Mesothelial cell of epicardium (in vitro differentiated cells): ENCODE results near the gene CCP110. TPM values are rescaled to one million over a fixed set of nuclear protein-coding genes. Genes with fewer than 3 reads are reported as not detected.

Experiments used
- DNase-seq, 2 experiments: peaks; one replicate each; pipeline ENCODE4 v3.0.0; 2021; ENCODE audit warnings: low spot score in 2 of 2; ENCODE audit not compliant: unreplicated experiment in 2 of 2
- H3K27ac Mint-ChIP-seq: 2 replicates; pipeline ENCODE4 v1.8.0; 2021; ENCODE audit warnings: mixed read lengths
- H3K27me3 Mint-ChIP-seq: 2 replicates; pipeline ENCODE4 v1.8.0; 2021; ENCODE audit warnings: low read depth, mixed read lengths
- H3K36me3 Mint-ChIP-seq: 2 replicates; pipeline ENCODE4 v1.8.0; 2021; ENCODE audit warnings: mixed read lengths
- H3K4me1 Mint-ChIP-seq: 2 replicates; pipeline ENCODE4 v1.8.0; 2021; ENCODE audit warnings: mixed read lengths
- H3K4me3 Mint-ChIP-seq: 2 replicates; pipeline ENCODE4 v1.8.0; 2021; ENCODE audit warnings: mild to moderate bottlenecking, moderate library complexity, mixed read lengths
- H3K9me3 Mint-ChIP-seq: 2 replicates; pipeline ENCODE4 v1.8.0; 2021; ENCODE audit warnings: mixed read lengths
- total RNA-seq: library from RNA; stranded (reverse); gene quantifications from 3 replicates; pipeline ENCODE4 v1.2.1, GENCODE V29; 2021
- TF ChIP-seq, protein P1 (sequence below): fragments of 200-600 bp; sonication (generic); IDR thresholded peaks from one replicate; pipeline ENCODE4 v1.5.0; 2021; ENCODE audit warnings: antibody characterized with exemption; ENCODE audit not compliant: unreplicated experiment

The CCP110 gene
- total RNA-seq, 1 donor from 2014 or later: 15.1 TPM

DNA sequence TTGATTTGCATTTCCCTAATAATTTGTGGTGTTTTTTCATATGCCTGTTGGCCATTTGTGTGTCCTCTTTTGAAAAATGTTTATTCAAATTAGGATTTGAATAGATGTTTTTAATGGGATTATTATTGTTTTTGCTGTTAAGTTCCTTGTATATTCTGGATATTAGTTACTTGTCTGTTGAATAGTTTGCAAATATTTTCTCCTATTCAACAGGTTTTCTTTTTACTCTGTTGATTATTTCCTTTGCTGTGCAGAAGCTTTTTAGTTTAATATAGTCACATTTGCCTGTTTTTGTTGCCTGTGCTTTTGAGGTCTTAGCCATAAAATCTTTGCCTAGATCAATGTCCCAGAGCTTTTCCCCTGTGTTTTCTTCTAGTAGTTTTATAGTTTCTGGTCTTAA lies 11.4 kb upstream of the CCP110 start:
- no peaks in the 10 kb centered on the region for H3K27me3 Mint-ChIP-seq
- no peaks in the 10 kb centered on the region for H3K4me1 Mint-ChIP-seq
- H3K27ac Mint-ChIP-seq: no peak overlapping the region
- H3K4me3 Mint-ChIP-seq: no peak overlapping the region
- H3K36me3 Mint-ChIP-seq: peaks cover 49% of the 10 kb centered on the region
- DNase-seq: no peak
- H3K9me3 Mint-ChIP-seq: peaks cover 15% of the 10 kb centered on the region
- TF ChIP-seq, protein P1, sequence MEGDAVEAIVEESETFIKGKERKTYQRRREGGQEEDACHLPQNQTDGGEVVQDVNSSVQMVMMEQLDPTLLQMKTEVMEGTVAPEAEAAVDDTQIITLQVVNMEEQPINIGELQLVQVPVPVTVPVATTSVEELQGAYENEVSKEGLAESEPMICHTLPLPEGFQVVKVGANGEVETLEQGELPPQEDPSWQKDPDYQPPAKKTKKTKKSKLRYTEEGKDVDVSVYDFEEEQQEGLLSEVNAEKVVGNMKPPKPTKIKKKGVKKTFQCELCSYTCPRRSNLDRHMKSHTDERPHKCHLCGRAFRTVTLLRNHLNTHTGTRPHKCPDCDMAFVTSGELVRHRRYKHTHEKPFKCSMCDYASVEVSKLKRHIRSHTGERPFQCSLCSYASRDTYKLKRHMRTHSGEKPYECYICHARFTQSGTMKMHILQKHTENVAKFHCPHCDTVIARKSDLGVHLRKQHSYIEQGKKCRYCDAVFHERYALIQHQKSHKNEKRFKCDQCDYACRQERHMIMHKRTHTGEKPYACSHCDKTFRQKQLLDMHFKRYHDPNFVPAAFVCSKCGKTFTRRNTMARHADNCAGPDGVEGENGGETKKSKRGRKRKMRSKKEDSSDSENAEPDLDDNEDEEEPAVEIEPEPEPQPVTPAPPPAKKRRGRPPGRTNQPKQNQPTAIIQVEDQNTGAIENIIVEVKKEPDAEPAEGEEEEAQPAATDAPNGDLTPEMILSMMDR: no peak

DNA sequence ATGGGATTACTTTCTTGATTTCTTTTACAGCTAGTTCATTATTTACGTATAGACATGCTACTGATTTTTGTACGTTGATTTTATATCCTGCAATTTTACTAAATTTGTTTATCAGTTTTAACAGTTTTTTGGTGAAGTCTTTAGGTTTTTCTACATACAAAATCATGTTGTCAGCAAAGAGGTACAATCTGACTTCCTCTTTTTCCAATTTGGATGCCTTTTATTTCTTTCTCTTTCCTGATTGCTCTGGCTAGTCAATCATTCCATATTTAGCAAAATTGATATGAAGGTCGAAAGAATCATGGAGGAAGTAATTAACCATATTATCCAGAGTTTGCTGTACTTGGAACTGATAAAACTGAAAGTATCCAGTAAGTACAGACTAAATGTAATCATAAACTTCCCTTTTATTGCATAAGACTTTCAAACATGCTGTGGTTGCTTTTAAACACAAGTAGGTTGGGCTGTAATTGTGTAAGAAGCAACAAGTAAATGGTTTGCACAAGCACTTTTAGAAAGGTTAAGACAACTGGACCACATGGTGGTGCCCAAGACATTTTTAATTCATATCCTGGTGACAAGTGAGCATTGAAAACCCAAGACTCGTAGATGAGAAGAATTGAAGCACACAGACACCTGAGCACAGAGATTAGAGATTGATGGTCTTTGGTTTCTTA lies 10.2 kb upstream of the CCP110 start:
- no peak overlapping the region for H3K4me3 Mint-ChIP-seq
- H3K27me3 Mint-ChIP-seq: no peaks in the 10 kb centered on the region

DNA sequence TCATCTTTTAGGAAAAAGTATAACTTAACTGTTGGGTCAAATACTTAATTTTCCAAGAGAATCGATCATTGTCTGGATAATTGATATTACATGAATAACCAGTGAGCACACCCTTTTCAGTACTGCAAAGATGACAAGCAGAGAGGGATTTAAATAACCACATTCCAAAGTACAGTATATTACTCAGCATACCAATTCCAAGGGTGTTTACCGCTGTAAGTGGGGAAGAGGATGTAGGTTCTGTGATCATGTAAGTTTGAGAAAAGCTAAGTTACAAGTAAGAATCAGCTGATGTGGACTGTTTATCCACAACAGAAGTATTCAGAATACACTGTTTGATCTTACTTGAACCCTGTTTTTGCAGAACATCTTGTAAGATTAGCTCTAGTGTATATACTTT lies 8.0 kb upstream of the CCP110 start:
- Mint-ChIP-seq H3K36me3 (peaks cover 42% of the 10 kb centered on the region), H3K4me3 (no peak overlapping the region), H3K27me3 (no peaks in the 10 kb centered on the region), H3K9me3 (peaks cover 15% of the 10 kb centered on the region), H3K27ac (no peak overlapping the region), H3K4me1 (peaks cover 19% of the 10 kb centered on the region)
- DNase-seq: no peak
- TF ChIP-seq, protein P1: no peak

More for the DNA sequence above, 10.2 kb upstream of the CCP110 start:
- Mint-ChIP-seq H3K9me3 (peaks cover 15% of the 10 kb centered on the region), H3K4me1 (peaks cover 6% of the 10 kb centered on the region), H3K27ac (no peak overlapping the region), H3K36me3 (peaks cover 48% of the 10 kb centered on the region)
- no peak for DNase-seq
- TF ChIP-seq, protein P1: no peak

DNA sequence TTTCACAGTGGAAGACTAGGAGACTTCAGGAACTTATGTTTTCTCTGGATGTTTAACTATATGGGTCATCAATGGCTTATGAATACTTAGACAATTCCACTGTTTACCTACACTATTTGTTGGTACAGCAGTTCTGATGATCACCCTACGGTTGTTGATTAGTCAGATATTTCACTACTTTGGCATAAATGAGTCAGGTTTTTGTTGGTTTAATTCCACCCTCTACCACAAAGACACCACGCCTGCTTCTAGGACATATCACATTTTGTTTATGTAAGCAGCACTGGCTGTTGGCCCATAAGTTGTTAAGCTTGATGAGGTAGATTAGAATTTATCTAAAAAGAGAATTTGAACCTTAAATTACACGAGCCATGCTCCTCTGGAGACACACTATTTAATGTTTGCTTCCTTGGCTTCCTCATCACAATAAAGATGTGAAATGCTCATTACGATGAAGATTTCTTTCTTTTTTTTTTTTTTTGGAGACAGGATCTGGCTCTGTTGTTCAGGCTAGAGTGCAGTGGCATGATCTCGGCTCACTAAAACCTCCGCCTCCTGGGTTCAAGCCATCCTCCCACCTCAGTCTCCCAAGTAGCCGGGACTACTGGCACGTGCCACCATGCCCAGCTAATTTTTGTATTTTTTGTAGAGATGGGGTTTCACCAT lies 6.2 kb upstream of the CCP110 start:
- Mint-ChIP-seq H3K4me3 (no peak overlapping the region), H3K4me1 (peaks cover 32% of the 10 kb centered on the region), H3K27me3 (no peaks in the 10 kb centered on the region), H3K27ac (no peak overlapping the region), H3K9me3 (peaks cover 12% of the 10 kb centered on the region), H3K36me3 (peaks cover 34% of the 10 kb centered on the region)
- no peak for DNase-seq
- TF ChIP-seq, protein P1: no peak

DNA sequence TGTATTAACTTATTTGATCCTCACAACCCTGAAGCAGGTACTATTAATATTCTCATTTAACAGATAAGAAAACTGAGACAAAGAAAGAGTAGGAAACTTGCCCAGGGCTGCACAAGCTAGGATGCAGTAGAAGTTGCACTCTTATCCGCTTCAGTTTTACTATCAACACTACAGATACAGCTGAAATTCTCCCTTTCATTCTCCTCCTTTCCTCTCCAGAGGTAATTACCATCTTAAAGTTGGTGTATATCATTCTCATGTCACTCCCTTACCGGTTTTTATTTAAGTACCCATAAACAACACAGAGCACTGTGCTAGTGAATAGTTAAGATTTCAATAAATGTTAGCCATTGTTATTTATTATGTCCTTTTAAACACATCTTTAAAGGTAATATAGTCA lies 5.4 kb upstream of the CCP110 start:
- peaks cover 32% of the 10 kb centered on the region for H3K4me1 Mint-ChIP-seq
- H3K36me3 Mint-ChIP-seq: peaks cover 25% of the 10 kb centered on the region
- TF ChIP-seq, protein P1: no peak
- H3K27ac Mint-ChIP-seq: no peak overlapping the region
- no peak for DNase-seq
- H3K27me3 Mint-ChIP-seq: no peaks in the 10 kb centered on the region
- H3K4me3 Mint-ChIP-seq: no peak overlapping the region
- peaks cover 3% of the 10 kb centered on the region for H3K9me3 Mint-ChIP-seq
